Embryonic facial prominence (tissue), 1 donor: Measurements from ENCODE around the gene TTC27.
"Not testable (repeated sequence)": the region's sequence is repeated elsewhere in the genome, so short reads cannot be mapped to it uniquely, and the experiment has no call there.

Experiments used
- DNase-seq: peaks from one replicate; pipeline ENCODE4 v3.0.0-alpha.2; 2016; ENCODE audit errors: extremely low spot score

Gene TTC27

GRCh38 chr2:32719933-32720716, 92.3 kb downstream of the TTC27 start:
- no peak for DNase-seq

DNA sequence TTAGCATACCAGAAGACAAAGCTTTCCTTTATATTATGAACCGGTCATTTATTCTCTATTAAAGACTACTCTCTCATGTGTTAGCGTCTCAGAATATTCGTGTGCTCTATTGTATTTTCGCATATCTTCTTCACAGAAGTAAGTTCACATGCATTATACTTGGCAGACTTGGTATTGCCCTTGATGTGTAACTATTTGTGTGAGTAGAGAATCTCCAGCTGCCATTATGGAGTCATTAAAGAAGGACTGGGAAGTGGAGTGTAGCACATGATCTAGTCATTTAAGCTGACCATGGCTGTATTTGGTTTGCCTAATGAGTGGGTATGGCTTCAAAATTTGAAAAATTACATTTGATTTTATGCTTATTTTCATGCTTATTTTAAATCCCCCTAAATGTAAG, 92.9 kb downstream of the TTC27 start:
- no peak for DNase-seq

DNA sequence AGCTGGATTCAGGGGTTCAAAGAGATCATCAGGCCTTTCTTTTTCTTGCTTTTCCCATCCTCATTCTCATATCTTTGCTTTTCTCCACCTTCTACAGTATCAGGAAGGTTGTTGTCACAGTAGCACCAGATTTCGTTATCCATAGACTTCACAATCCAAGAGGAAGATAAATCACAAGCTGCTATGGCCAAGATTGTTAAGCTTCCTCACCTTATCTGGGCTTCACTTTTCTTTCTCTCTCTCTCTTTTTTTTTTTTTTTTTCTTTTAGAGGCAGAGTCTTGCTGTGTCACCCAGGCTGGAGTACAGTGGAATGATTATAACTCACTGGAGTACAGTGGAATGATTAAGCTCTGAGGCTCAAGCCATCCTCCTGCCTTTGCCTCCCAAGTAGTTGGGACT, 93.5 kb downstream of the TTC27 start:
- DNase-seq, result no peak

- DNase-seq, result no peak
These were observed 95.7 kb downstream of the TTC27 start for GRCh38 chr2:32723467-32724079.

GRCh38 chr2:32726678-32727077, 98.8 kb downstream of the TTC27 start:
- DNase-seq, result not testable (repeated sequence)

DNA sequence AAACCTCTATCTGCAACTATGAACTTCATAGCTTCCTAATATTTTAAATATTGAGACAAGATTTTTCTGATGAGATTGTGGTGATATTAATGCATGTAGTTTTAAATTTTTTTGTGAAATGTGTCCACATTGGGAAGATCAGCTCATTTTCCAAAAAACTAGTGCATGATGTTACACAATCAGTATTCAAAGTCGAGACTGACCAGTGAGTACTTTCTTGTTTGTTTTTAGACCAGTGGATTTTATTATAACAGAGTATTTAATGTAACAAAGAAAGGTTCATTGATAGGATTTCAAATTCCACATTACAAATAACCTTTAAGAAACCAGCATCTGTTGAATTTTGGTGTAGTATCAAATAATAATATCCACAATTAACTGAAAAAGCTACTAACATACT, 99.3 kb downstream of the TTC27 start:
- DNase-seq, result no peak

DNA sequence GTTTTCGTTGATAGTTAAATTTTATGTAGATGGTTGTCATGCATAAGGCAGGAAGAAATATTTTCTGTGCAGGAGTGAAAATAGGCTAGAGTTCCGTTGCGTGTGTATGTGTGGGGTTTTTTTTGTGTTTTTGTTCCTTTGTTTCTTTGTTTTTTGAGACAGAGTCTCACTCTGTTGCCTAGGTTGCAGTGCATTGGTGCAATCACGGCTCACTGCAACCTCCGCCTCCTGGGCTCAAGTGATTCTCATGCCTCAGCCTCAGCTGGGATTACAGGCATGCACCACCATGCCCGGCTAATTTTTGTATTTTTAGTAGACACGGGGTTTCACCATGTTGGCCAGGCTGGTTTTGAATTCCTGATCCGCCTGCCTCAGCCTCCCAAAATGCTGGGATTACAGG, 103.1 kb downstream of the TTC27 start:
- not testable (repeated sequence) for DNase-seq

GRCh38 chr2:32732120-32732519, 104.3 kb downstream of the TTC27 start:
- DNase-seq, result no peak

GRCh38 chr2:32732912-32733472, 105.1 kb downstream of the TTC27 start:
- no peak for DNase-seq

DNA sequence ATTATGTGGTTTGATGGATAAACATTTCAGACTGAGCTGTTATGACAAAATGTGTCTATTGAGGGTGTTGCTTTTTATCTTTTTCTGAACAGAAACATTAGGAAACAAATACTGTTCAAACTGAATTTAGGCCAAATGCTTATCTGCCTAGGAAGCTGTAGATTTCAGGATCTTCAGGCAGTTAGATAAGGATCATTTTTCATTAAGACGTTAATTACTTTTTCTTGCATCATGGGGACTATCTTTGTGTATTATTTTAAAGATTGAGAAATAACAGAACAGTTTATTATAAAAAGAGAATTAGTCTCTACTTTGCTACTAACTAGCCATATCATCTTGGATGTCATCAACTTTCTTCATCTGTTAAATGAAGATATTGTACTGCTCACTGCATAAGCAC, 107.5 kb downstream of the TTC27 start:
- DNase-seq, result no peak

- DNase-seq, result no peak
These were observed 111.1 kb downstream of the TTC27 start for GRCh38 chr2:32738939-32739338.

DNA sequence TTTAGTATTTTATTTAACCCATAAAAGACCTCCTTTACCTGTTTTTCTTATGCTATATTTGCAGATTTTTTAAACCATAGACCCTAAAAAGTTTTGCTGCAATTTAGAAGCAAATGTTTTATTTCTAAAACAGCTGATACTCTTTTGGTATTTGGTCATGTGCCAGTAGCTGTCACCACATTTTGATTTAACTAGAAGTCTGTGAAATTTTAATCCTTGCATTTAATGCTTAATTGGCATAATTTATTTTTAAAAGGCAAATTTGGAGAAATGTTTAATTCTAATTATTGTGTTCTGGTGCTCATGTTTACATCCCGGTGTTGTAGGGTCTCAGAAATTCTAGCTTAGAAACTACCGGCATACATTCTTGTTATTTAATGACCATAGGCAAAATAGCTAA, 111.8 kb downstream of the TTC27 start:
- no peak for DNase-seq

GRCh38 chr2:32741575-32741974, 113.7 kb downstream of the TTC27 start:
- no peak for DNase-seq

- DNase-seq, result no peak
These were observed 114.5 kb downstream of the TTC27 start for GRCh38 chr2:32742376-32742775.

DNA sequence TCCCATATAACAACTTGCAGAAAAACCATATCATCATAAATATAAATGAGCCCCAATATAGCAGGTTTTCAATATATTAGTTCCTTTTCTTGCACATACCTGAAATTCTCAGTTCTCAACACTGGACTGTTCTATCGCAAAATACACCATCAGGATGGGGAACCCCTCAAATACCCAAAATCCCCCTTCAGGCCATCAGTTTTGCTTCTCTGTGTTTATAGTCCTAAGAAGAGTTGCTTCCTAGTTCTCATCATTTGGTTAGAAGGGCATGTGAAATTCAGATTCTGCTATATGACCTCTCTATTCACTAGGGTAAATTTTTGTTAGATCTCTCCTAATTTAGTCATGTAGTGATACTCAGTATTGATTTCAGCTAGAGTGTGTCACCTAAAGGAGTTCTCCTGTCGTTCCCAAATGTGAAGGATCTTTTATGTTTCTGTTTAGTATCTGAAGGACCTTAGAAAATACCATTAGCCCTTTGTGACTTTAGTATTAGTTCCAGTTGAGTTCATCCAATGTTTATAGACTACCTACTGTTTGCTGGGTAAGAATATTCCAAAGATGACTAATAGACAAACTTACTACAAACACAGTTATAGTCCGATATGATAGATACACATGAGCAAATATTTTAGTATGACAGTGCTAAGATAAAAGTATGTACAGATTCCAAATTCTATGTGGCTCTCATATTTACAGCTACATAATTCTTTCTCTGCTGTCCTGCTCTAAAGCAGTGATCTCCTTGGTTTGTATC, 115.8 kb downstream of the TTC27 start:
- no peak for DNase-seq

DNA sequence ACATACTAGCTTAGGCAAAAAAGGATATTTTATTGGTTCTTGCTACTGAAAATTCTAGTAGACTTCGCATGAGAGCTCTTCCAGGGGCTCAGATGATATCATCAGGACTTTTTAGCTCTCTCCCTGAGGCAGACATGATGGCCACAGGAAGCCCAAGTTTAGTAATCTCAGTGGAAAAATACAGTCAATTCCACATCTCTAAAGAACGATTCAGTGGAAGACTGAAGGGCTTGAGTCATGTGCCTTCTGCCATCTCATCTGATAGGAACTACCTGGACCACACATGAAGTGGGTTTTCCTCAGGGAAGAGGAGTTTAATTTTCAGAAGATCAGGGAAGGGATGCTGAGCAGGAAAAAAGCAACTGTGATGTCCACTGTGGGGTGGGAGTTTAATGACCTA, 117.3 kb downstream of the TTC27 start:
- no peak for DNase-seq

GRCh38 chr2:32745675-32746074, 117.8 kb downstream of the TTC27 start:
- no peak for DNase-seq

DNA sequence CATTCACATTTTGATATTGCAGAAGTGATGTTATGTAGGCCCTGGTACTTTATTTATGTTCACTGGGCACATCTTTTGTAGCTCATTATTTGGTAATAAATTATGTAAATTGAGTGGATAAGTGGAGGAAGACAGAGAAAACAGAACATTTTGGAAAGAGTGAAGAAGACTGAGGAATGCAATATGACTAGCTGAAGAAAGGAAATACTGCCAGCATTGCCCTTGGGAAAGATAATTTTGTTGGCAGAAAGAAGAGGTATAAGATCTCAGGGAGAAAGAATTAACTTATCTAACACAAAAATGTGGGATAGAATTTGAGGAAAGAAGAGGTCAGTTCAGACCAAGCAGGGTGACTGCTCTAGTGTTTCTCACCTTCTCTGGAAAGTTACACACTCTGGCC, 118.8 kb downstream of the TTC27 start:
- DNase-seq, result no peak

DNA sequence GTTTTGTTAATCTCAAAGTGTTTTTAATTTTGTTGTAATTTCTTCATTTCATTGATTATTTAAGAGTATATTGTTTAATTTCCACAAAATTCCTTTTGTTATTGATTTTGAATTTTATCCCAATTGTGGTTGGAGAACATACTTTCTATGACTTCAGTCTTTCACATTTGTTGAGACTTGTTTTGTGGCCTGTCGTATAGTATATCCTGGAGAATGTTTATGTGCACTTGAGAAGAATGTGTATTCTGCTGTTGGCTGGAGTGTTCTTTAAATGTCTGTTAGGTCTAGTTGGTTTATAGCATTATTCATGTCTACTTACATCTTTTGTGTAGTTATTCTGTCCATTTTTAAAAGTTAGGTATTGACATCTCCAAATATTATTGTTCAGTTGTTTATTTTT, 120.3 kb downstream of the TTC27 start:
- no peak for DNase-seq

GRCh38 chr2:32750880-32751279, 123.0 kb downstream of the TTC27 start:
- no peak for DNase-seq

DNA sequence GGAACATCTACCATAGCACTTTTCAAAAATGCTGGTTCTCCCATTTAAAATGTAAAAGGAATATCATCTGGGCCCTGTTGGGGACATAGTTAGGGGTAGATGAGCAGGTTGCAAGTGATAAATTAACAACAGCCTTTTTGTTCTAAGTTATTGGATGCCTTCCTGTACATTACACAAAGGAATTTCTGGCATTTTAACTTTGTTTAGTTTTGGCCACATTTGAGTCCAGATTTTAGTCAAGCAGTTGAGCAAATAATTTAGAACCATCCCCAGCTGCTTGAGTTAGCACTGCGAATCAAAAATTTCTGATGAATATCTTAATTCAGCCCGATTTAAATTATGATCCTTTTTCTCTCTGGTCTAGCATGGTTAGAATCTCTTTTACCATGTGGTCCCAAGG, 124.4 kb downstream of the TTC27 start:
- DNase-seq, result no peak

- DNase-seq, result no peak
These were observed 125.1 kb downstream of the TTC27 start for GRCh38 chr2:32752952-32753351.

GRCh38 chr2:32754676-32755075, 126.8 kb downstream of the TTC27 start:
- not testable (repeated sequence) for DNase-seq
